ENCODE measurements around the gene CYP27B1. TPM values are rescaled to one million over a fixed set of nuclear protein-coding genes. Genes with fewer than 3 reads are reported as not detected.

Gene CYP27B1
- total and polyA plus RNA-seq, 2 experiments from 2014 or later = 1.1 to 2.7 TPM

- Histone ChIP-seq H3K27ac (ENCODE audit: low read depth) (no peak overlapping the region), H3K27me3 (ENCODE audit: insufficient read depth) (peaks cover 81% of the 10 kb centered on the region), H3K79me2 (replicated peaks; ENCODE audit: insufficient read depth) (no peaks in the 10 kb centered on the region), H3K9me2 (ENCODE audit: insufficient read depth) (no peaks in the 10 kb centered on the region), H3F3A (replicated peaks; ENCODE audit: low read depth) (peaks cover 16% of the 10 kb centered on the region), H3K4me2 (no peak overlapping the region), H2AFZ (no peak overlapping the region), H3K36me3 (ENCODE audit: insufficient read depth) (no peaks in the 10 kb centered on the region), H3K4me1 (ENCODE audit: insufficient read depth) (peaks cover 15% of the 10 kb centered on the region), H3K4me3 (no peak overlapping the region), H4K20me1 (replicated peaks; ENCODE audit: insufficient read depth) (no peaks in the 10 kb centered on the region)
- Mint-ChIP-seq H3K27me3 (ENCODE audit: insufficient read depth, low read depth, poor library complexity) (peaks cover 71% of the 10 kb centered on the region), H3K9me3 (peaks cover 2% of the 10 kb centered on the region), H3K4me3 (no peak overlapping the region; the same call in 2 of the 3 replicates), H3K36me3 (ENCODE audit: low read depth) (peaks cover 2% of the 10 kb centered on the region; the same call in 2 of the 3 replicates), H3K27ac (no peak overlapping the region), H3K4me1 (peaks cover 30% of the 10 kb centered on the region)
- TF ChIP-seq ZNF331 (CRISPR knock-in tag; IDR thresholded peaks at IDR 0.05; ENCODE audit: low read depth) (no peak), REST (IDR thresholded peaks at IDR 0.05; ENCODE audit: unreplicated experiment) (no peak), EZH2 (IDR thresholded peaks at IDR 0.05; ENCODE audit: low read depth, unreplicated experiment) (no peak), POLR2AphosphoS5 (IDR thresholded peaks at IDR 0.05; ENCODE audit: low read depth) (no peak)
- no peak for DNase-seq (ENCODE audit: low spot score)
- ATAC-seq = no peak
Observed at GRCh38 chr12:57740656-57741412, 26.0 kb downstream of the CYP27B1 start.

- Histone ChIP-seq H3K4me3 (no peak overlapping the region), H2AFZ (no peak overlapping the region), H3K36me3 (ENCODE audit: insufficient read depth) (no peaks in the 10 kb centered on the region), H3F3A (replicated peaks; ENCODE audit: low read depth) (peaks cover 10% of the 10 kb centered on the region), H3K79me2 (replicated peaks; ENCODE audit: insufficient read depth) (no peaks in the 10 kb centered on the region), H3K27ac (ENCODE audit: low read depth) (no peak overlapping the region), H3K27me3 (ENCODE audit: insufficient read depth) (peaks cover 89% of the 10 kb centered on the region), H3K4me1 (ENCODE audit: insufficient read depth) (peaks cover 19% of the 10 kb centered on the region), H4K20me1 (replicated peaks; ENCODE audit: insufficient read depth) (no peaks in the 10 kb centered on the region), H3K4me2 (0 out of 2 replicates have a peak overlapping the region, but pooled peaks have one; percentile 91), H3K9me2 (ENCODE audit: insufficient read depth) (no peaks in the 10 kb centered on the region)
- ATAC-seq (no peak), DNase-seq (ENCODE audit: low spot score) (no peak)
- Mint-ChIP-seq H3K4me1 (peaks cover 34% of the 10 kb centered on the region), H3K4me3 (no peak overlapping the region), H3K36me3 (ENCODE audit: low read depth) (no peaks in the 10 kb centered on the region; the same call in 2 of the 3 replicates), H3K27ac (no peak overlapping the region), H3K27me3 (ENCODE audit: insufficient read depth, low read depth, poor library complexity) (peaks cover 72% of the 10 kb centered on the region), H3K9me3 (peaks cover 2% of the 10 kb centered on the region)
- TF ChIP-seq STAT1 (IDR thresholded peaks at IDR 0.05; ENCODE audit: unreplicated experiment) = no peak
- no peak for TF ChIP-seq ZNF462 (CRISPR knock-in tag; IDR thresholded peaks at IDR 0.05)
Observed at GRCh38 chr12:57739914-57740538, 26.9 kb downstream of the CYP27B1 start.
